Head of caudate nucleus (tissue), 42 donors: ENCODE measurements around the gene P4HB.

ENCODE experiments used
- DNase-seq, 42 donors: peaks; one replicate each; pipeline versions ENCODE4 v3.0.0 to v3.0.0-alpha.2; 2020 to 2021; ENCODE audit warnings: mixed read lengths in 7 of 42
- intact Hi-C: fragments of 100-400 bp; cut with DNase I; formaldehyde crosslinking; loops from one replicate; pipeline ENCODE4 v1.15.0; 2022

The P4HB gene

DNA sequence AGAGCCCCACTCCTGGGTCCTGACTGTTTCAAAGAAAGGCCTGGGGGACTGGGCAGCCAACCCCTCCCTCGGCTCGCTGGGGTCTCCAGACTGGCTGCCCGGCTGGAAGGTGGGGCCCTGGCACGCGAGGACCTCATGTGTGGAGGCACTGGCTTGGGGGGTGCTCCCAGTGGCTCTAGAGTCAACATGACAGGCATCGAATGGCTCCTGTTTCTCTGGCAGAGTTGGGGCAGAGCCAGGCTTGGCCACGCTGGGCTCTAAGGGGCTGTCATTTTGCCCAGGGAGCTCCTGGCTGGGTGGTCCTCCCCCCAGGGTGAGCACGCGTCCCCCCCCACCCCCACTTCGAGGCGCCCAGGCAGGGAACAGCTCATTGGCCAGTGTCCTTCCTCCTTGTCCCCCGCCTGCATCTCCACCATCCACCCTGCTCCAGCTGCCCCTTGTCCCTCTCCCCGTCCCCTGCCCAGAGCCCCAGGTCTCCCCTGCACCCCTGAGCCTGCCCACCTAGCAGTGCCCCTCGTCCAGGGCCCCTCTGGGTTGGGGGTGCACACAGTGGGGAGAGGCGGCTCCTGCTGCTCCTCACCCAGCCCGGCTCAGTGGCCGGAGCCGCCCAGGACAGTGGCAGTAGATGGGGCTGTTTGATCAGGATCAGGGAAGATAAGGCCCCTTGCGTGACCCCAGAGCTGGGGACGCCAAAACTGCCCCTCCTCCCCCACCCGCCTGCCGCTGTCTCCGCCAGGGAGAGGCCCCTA, 53.7 kb downstream of the P4HB start:
- no peak for DNase-seq
- intact Hi-C loops: no loop called here

DNA sequence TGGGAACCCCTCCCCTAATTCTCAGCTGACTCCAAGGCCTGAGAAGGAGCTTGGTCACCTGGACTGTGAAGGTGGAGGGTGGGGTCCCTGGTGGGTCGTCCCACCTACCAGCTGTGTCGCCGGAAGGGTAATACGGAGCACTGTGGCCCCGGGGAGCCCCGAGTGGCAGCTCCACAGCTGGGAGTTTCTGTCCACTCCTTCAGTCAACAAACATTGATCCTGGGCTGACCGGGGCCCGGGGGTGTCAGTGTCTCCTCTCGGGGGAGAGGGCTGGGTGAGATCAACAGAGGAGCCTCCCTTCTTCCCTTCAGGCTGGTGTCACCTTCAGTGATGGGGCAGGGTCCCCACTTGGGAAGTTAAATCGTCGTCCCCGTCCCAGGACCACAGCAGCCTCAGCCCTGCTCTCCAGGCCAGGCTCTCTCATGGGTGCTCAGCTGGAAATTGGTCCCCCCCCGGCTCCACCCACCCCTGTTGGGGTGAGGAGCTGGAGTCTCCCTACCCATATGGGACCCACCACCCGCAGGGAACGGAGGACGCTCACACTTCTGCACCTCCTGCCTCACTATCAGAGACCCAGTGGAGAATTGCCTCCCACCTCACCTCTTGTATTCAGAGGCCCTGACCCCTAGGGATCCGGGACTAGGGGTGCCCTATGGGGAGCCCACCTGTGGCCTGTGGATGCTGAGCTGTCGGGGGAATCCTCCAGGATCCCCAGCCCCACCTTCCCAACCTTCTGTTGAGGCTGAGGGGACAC, 54.5 kb downstream of the P4HB start:
- intact Hi-C loops: no loop called here

GRCh38 chr17:81804559-81805399, 55.6 kb downstream of the P4HB start:
- intact Hi-C loops: no loop called here

More for the DNA sequence above, 54.5 kb downstream of the P4HB start:
- no peak for DNase-seq

GRCh38 chr17:81803728-81804558, 56.4 kb downstream of the P4HB start, which contains the start of gene GCGR:
Gene GCGR (plus strand): TSS chr17:81804150. CDS start chr17:81809019, 4,869 bp downstream.
- DNase-seq: no peak
- intact Hi-C loops: no loop called here

More at GRCh38 chr17:81804559-81805399, 55.6 kb downstream of the P4HB start:
- no peak for DNase-seq

- intact Hi-C loops: no loop called here
- DNase-seq: no peak
Observed at GRCh38 chr17:81802856-81803643, 57.3 kb downstream of the P4HB start.

- intact Hi-C loops: no loop called here
- no peak for DNase-seq
Observed at GRCh38 chr17:81802048-81802758, 58.1 kb downstream of the P4HB start.

GRCh38 chr17:81801327-81801726, 59.0 kb downstream of the P4HB start:
- intact Hi-C loops: no loop called here

GRCh38 chr17:81794509-81794908, 65.8 kb downstream of the P4HB start:
- no peak for DNase-seq
- intact Hi-C loops: no loop called here

More at GRCh38 chr17:81801327-81801726, 59.0 kb downstream of the P4HB start:
- DNase-seq: no peak

DNA sequence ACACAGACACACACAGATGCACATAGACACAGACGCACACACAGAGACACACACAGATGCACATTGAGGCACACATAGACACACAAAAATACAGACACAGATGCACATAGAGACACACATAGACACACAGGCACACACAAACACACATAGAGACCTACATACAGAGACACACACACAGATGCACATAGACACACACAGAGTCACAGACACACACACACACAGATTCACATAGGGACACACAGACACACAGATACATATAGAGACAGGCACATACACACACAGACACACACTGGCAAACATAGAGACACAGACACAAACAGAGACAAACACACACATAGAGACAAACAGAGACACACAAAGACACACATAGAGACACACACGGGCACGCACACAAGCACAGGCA, 66.3 kb downstream of the P4HB start:
- no peak for DNase-seq

More for the DNA sequence above, 66.3 kb downstream of the P4HB start:
- intact Hi-C loops: no loop called here
